ENCODE results near the gene LHX6.

The LHX6 gene

DNA sequence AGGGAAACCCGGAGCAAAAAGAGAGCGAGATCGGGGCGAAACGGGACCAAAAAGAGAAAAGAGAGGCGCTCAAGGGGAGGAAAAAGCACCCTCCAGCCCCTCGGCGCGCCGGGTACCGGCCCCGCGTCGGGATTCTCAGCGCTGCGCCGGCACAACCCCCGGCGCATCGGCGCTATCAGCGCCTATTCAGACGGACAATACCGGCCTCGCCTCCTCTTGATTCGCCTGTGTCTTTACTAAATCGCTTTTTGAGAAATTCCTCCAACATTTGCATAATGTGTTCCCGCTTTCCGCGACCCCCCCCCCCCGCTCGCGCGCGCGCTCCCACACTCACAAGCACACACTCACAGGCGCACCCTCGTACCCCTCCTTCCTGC is 578 bp downstream of the LHX6 start:
- no peak overlapping the region for H4K8ac ChIP-seq (ENCODE audit: low read length)

DNA sequence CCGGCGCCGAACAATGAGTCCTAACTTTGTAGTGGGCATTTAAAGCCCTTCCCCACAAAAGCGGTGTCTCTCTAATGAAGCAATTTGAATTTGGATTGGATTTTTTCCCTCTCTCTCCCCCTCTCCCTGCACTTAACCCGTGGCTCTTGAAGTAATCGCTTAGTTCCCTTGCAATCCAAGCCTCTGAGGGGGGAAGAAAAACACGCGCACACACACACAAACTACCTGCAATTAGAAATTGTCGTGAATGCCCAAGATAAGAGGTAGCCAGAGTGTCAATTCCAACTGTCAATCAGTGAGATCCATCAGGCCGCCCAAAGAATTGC is 1.2 kb downstream of the LHX6 start:
- Histone ChIP-seq H3K23ac (ENCODE audit: low read length in 2 of 2) (no peak overlapping the region), H3K79me1 (replicated peaks; ENCODE audit: low read length, poor library complexity, severe bottlenecking) (no peaks in the 10 kb centered on the region), H2AFZ (ENCODE audit: low read depth, low read length) (no peak overlapping the region), H2BK120ac (ENCODE audit: low read depth, low read length) (no peak overlapping the region), H3K4ac (ENCODE audit: low read depth in 1 of 2, low read length in 2 of 2) (no peak overlapping the region), H3K9me3 (ENCODE audit: control insufficient read depth, low read length) (no peaks in the 10 kb centered on the region), H2BK12ac (ENCODE audit: low read length in 2 of 2) (no peak overlapping the region), H3K4me3 (ENCODE audit: insufficient read depth in 1 of 2, low read depth in 1 of 2, low read length in 2 of 2) (no peak overlapping the region), H4K8ac (ENCODE audit: low read length) (no peak overlapping the region), H3K27ac (ENCODE audit: low read length, poor library complexity, severe bottlenecking) (no peak overlapping the region), H3K27me3 (ENCODE audit: control insufficient read depth in 1 of 2, insufficient read depth in 1 of 2, low read length in 2 of 2) (peaks cover 93% of the 10 kb centered on the region in 2 experiments), H3K36me3 (ENCODE audit: control insufficient read depth in 1 of 2, insufficient read depth in 2 of 2, low read depth in 1 of 2, low read length in 2 of 2) (no peaks in the 10 kb centered on the region), H3K18ac (ENCODE audit: low read depth in 1 of 2, low read length in 2 of 2) (no peak overlapping the region), H3K4me2 (ENCODE audit: low read length, poor library complexity, severe bottlenecking) (no peak overlapping the region), H3K9ac (ENCODE audit: low read length) (no peak overlapping the region), H2BK5ac (ENCODE audit: low read depth, low read length, poor library complexity, severe bottlenecking) (no peak overlapping the region), H4K91ac (ENCODE audit: low read length) (no peak overlapping the region), H2AK5ac (ENCODE audit: low read length, severe bottlenecking) (no peak overlapping the region), H2BK15ac (ENCODE audit: low read depth, poor library complexity, severe bottlenecking) (no peak overlapping the region), H3K14ac (ENCODE audit: low read length in 2 of 2) (no peak overlapping the region), H3K4me1 (ENCODE audit: control insufficient read depth, insufficient read depth, low read depth, low read length) (peaks cover 20% of the 10 kb centered on the region)
- WGBS = 0% methylated on average over 5 of the region's 10 CpGs
- no peak for DNase-seq

More for the DNA sequence above, 578 bp downstream of the LHX6 start:
- Histone ChIP-seq H4K91ac (ENCODE audit: low read length) (no peak overlapping the region), H3K27me3 (ENCODE audit: control insufficient read depth in 1 of 2, insufficient read depth in 1 of 2, low read length in 2 of 2) (peaks cover 87 to 92% of the 10 kb centered on the region in 2 experiments), H2AK5ac (ENCODE audit: low read length, severe bottlenecking) (no peak overlapping the region), H3K9me3 (ENCODE audit: control insufficient read depth, low read length) (no peaks in the 10 kb centered on the region), H3K4me2 (ENCODE audit: low read length, poor library complexity, severe bottlenecking) (peak overlapping the region; percentile 85), H3K4ac (ENCODE audit: low read depth in 1 of 2, low read length in 2 of 2) (no peak overlapping the region), H3K4me1 (ENCODE audit: control insufficient read depth, insufficient read depth, low read depth, low read length) (peaks cover 20% of the 10 kb centered on the region), H3K36me3 (ENCODE audit: control insufficient read depth in 1 of 2, insufficient read depth in 2 of 2, low read depth in 1 of 2, low read length in 2 of 2) (no peaks in the 10 kb centered on the region), H3K27ac (ENCODE audit: low read length, poor library complexity, severe bottlenecking) (no peak overlapping the region), H2AFZ (ENCODE audit: low read depth, low read length) (no peak overlapping the region), H3K14ac (ENCODE audit: low read length in 2 of 2) (peak overlapping the region in 1 of 2 experiments; percentile 11), H3K18ac (ENCODE audit: low read depth in 1 of 2, low read length in 2 of 2) (no peak overlapping the region), H3K4me3 (ENCODE audit: insufficient read depth in 1 of 2, low read depth in 1 of 2, low read length in 2 of 2) (peak overlapping the region in 1 of 2 experiments; percentile 24), H3K23ac (ENCODE audit: low read length in 2 of 2) (peak overlapping the region in 1 of 2 experiments; percentile 46), H3K79me1 (replicated peaks; ENCODE audit: low read length, poor library complexity, severe bottlenecking) (no peaks in the 10 kb centered on the region), H2BK12ac (ENCODE audit: low read length in 2 of 2) (no peak overlapping the region), H2BK120ac (ENCODE audit: low read depth, low read length) (no peak overlapping the region), H2BK15ac (ENCODE audit: low read depth, poor library complexity, severe bottlenecking) (no peak overlapping the region), H3K9ac (ENCODE audit: low read length) (no peak overlapping the region), H2BK5ac (ENCODE audit: low read depth, low read length, poor library complexity, severe bottlenecking) (no peak overlapping the region)
- under 1% methylated on average over 29 of the region's 38 CpGs for whole genome bisulfite sequencing
- peak; percentile 12 for DNase-seq

DNA sequence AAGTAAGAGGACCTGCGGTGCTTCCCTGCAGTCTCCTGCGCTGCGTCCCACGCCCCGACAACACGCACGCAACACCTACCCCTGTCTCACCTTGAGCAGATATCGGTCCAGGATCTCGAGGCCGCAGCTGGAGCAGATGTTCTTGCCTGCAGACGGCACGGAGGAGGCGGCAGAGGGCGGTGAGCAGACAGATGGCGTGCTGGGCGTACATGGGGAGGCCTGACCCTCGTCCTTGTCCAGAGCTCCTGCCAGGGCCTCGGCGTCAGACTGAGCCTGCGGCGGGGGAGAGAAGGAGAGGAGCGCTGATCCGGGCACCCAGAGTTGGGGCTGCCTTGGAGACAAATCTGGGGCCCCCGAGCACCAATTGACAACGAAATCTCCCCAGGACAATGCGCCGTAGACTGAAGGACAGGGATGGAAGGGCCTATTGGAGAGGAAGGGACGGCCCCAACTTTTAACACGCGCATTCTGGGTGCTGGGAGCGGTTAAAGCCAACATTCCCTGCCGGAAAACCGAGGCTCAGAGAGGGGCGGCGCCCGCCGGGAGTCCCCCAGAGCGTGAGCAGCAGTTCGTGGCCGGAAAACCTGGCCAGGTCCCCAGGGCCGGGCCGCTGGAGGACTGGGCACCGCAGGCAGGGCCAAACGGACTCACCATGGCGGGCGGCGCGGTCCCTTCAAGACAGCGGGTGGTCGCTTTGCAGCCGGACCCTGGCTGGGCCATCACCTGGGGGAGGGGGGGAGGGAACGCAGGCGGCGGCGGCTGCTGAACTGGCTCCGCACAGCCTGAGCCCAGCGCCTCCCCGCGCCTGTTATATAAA is 1.8 kb downstream of the LHX6 start:
- Histone ChIP-seq H3K4me3 (ENCODE audit: insufficient read depth in 1 of 2, low read depth in 1 of 2, low read length in 2 of 2) (no peak overlapping the region), H2BK120ac (ENCODE audit: low read depth, low read length) (no peak overlapping the region), H3K27ac (ENCODE audit: low read length, poor library complexity, severe bottlenecking) (no peak overlapping the region), H3K14ac (ENCODE audit: low read length in 2 of 2) (no peak overlapping the region), H2BK5ac (ENCODE audit: low read depth, low read length, poor library complexity, severe bottlenecking) (no peak overlapping the region), H3K79me1 (replicated peaks; ENCODE audit: low read length, poor library complexity, severe bottlenecking) (no peaks in the 10 kb centered on the region), H2BK15ac (ENCODE audit: low read depth, poor library complexity, severe bottlenecking) (no peak overlapping the region), H3K27me3 (ENCODE audit: control insufficient read depth in 1 of 2, insufficient read depth in 1 of 2, low read length in 2 of 2) (peaks cover 96 to 97% of the 10 kb centered on the region in 2 experiments), H3K4me1 (ENCODE audit: control insufficient read depth, insufficient read depth, low read depth, low read length) (peaks cover 20% of the 10 kb centered on the region), H3K23ac (ENCODE audit: low read length in 2 of 2) (no peak overlapping the region), H4K91ac (ENCODE audit: low read length) (peak overlapping the region; percentile 46), H3K4me2 (ENCODE audit: low read length, poor library complexity, severe bottlenecking) (no peak overlapping the region), H3K9ac (ENCODE audit: low read length) (no peak overlapping the region), H2AK5ac (ENCODE audit: low read length, severe bottlenecking) (no peak overlapping the region), H3K36me3 (ENCODE audit: control insufficient read depth in 1 of 2, insufficient read depth in 2 of 2, low read depth in 1 of 2, low read length in 2 of 2) (no peaks in the 10 kb centered on the region), H2AFZ (ENCODE audit: low read depth, low read length) (no peak overlapping the region), H3K9me3 (ENCODE audit: control insufficient read depth, low read length) (no peaks in the 10 kb centered on the region), H4K8ac (ENCODE audit: low read length) (no peak overlapping the region), H3K4ac (ENCODE audit: low read depth in 1 of 2, low read length in 2 of 2) (no peak overlapping the region), H3K18ac (ENCODE audit: low read depth in 1 of 2, low read length in 2 of 2) (no peak overlapping the region), H2BK12ac (ENCODE audit: low read length in 2 of 2) (no peak overlapping the region)
- no peak for DNase-seq
- 4% methylated on average over 49 of the region's 59 CpGs for WGBS

DNA sequence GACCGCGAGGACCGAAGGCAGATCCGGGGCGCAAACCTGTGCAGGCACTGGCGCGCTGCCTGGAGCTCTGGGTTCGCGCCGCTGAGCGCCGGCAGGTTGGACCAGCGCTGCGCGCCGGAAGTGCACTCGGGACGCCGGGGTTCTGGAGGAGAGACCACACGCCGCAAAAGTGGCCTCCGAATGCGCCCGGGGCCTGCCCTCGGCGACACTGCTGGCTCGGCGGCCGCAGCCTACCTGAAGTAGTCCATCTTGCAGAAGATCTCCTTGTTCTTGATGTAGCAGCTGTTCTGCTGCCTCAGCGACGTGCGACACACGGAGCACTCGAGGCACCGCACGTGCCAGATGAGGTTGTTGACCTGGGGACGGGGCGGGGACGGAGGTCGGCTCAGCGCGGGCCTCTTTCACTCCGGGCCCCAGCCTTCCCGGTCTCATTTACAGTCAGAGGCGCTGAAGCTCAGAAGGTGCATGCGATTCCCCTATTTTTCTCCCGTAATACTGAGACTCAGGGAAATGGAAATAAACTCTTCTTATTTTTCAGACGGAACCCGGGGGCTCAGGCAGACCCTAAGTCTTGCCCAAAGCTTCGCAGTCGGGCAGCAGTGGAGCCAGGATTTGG is 2.5 kb downstream of the LHX6 start:
- H2AK5ac ChIP-seq (ENCODE audit: low read length, severe bottlenecking) = no peak overlapping the region
- H3K4ac ChIP-seq (ENCODE audit: low read depth in 1 of 2, low read length in 2 of 2) = no peak overlapping the region
- no peak for DNase-seq
- no peak overlapping the region for H2BK12ac ChIP-seq (ENCODE audit: low read length in 2 of 2)
- H3K23ac ChIP-seq (ENCODE audit: low read length in 2 of 2) = no peak overlapping the region
- no peak overlapping the region for H3K4me2 ChIP-seq (ENCODE audit: low read length, poor library complexity, severe bottlenecking)
- H3K79me1 ChIP-seq (replicated peaks; ENCODE audit: low read length, poor library complexity, severe bottlenecking) = no peaks in the 10 kb centered on the region
- H3K36me3 ChIP-seq (ENCODE audit: control insufficient read depth in 1 of 2, insufficient read depth in 2 of 2, low read depth in 1 of 2, low read length in 2 of 2) = no peaks in the 10 kb centered on the region
- H3K9me3 ChIP-seq (ENCODE audit: control insufficient read depth, low read length) = no peaks in the 10 kb centered on the region
- H3K27ac ChIP-seq (ENCODE audit: low read length, poor library complexity, severe bottlenecking) = no peak overlapping the region
- no peak overlapping the region for H2BK5ac ChIP-seq (ENCODE audit: low read depth, low read length, poor library complexity, severe bottlenecking)
- no peak overlapping the region for H3K18ac ChIP-seq (ENCODE audit: low read depth in 1 of 2, low read length in 2 of 2)
- no peak overlapping the region for H2AFZ ChIP-seq (ENCODE audit: low read depth, low read length)
- H3K14ac ChIP-seq (ENCODE audit: low read length in 2 of 2) = no peak overlapping the region
- no peak overlapping the region for H3K9ac ChIP-seq (ENCODE audit: low read length)
- no peak overlapping the region for H2BK120ac ChIP-seq (ENCODE audit: low read depth, low read length)
- 3% methylated on average over 49 of the region's 51 CpGs for WGBS
- H3K4me1 ChIP-seq (ENCODE audit: control insufficient read depth, insufficient read depth, low read depth, low read length) = peaks cover 21% of the 10 kb centered on the region
- H3K27me3 ChIP-seq (ENCODE audit: control insufficient read depth in 1 of 2, insufficient read depth in 1 of 2, low read length in 2 of 2) = peaks cover 96 to 97% of the 10 kb centered on the region in 2 experiments
- H4K8ac ChIP-seq (ENCODE audit: low read length) = no peak overlapping the region
- no peak overlapping the region for H4K91ac ChIP-seq (ENCODE audit: low read length)
- H3K4me3 ChIP-seq (ENCODE audit: insufficient read depth in 1 of 2, low read depth in 1 of 2, low read length in 2 of 2) = peak overlapping the region in 1 of 2 experiments; percentile 57
- no peak overlapping the region for H2BK15ac ChIP-seq (ENCODE audit: low read depth, poor library complexity, severe bottlenecking)
